H9 (cell line): ENCODE measurements around the gene LHFPL2. TPM values are rescaled to one million over a fixed set of nuclear protein-coding genes. Genes with fewer than 3 reads are reported as not detected.

ENCODE experiments used
- DNase-seq: peaks from one replicate; pipeline ENCODE4 v3.0.0-alpha.2; 2017
- H2AFZ ChIP-seq: one replicate; pipeline ENCODE4 v1.6.1; 2013; ENCODE audit warnings: mild to moderate bottlenecking, low read length, control low read depth, moderate library complexity
- H2AK5ac ChIP-seq: 2 replicates; pipeline ENCODE4 v1.6.1; 2013; ENCODE audit warnings: low read length, control low read depth, mixed read lengths; ENCODE audit not compliant: insufficient read length
- H2BK120ac ChIP-seq: one replicate; pipeline ENCODE4 v1.6.1; 2013; ENCODE audit warnings: low read depth, mild to moderate bottlenecking, low read length, control low read depth, inconsistent platforms; ENCODE audit not compliant: poor library complexity, severe bottlenecking
- H2BK12ac ChIP-seq: 2 replicates; pipeline ENCODE4 v1.6.1; 2013; ENCODE audit warnings: low read length, control low read depth, mixed read lengths, low read depth; ENCODE audit not compliant: insufficient read length
- H2BK15ac ChIP-seq: 2 replicates; pipeline ENCODE4 v1.6.1; 2013; ENCODE audit warnings: low read depth, low read length, control low read depth
- H2BK20ac ChIP-seq: one replicate; pipeline ENCODE4 v1.6.1; 2013; ENCODE audit warnings: low read depth, mild to moderate bottlenecking, low read length, control low read depth, inconsistent platforms; ENCODE audit not compliant: poor library complexity, severe bottlenecking
- H2BK5ac ChIP-seq: 2 replicates; pipeline ENCODE4 v1.6.1; 2013; ENCODE audit warnings: low read length, control low read depth, mixed read lengths; ENCODE audit not compliant: insufficient read length
- H3K14ac ChIP-seq: 2 replicates; pipeline ENCODE4 v1.6.1; 2013; ENCODE audit warnings: low read length, control low read depth; ENCODE audit not compliant: insufficient read depth
- H3K18ac ChIP-seq: 2 replicates; pipeline ENCODE4 v1.6.1; 2013; ENCODE audit warnings: low read depth, mild to moderate bottlenecking, mixed read lengths, low read length, control low read depth; ENCODE audit not compliant: insufficient read length
- H3K23ac ChIP-seq: 2 replicates; pipeline ENCODE4 v1.6.1; 2013; ENCODE audit warnings: low read length, control low read depth, mixed read lengths, low read depth; ENCODE audit not compliant: insufficient read length
- H3K23me2 ChIP-seq: 2 replicates; pipeline ENCODE4 v1.6.1; 2013; ENCODE audit warnings: low read depth, mild to moderate bottlenecking, mixed read lengths, low read length, control low read depth; ENCODE audit not compliant: insufficient read length, poor library complexity, severe bottlenecking
- H3K27ac ChIP-seq: 2 replicates; pipeline ENCODE4 v1.5.1; 2013; ENCODE audit warnings: low read length, control low read depth, mixed read lengths, low read depth; ENCODE audit not compliant: insufficient read length
- H3K27me3 ChIP-seq: 2 replicates; pipeline ENCODE4 v1.6.1; 2013; ENCODE audit warnings: low read length, control low read depth, inconsistent platforms; ENCODE audit not compliant: insufficient read depth
- H3K4ac ChIP-seq: 2 replicates; pipeline ENCODE4 v1.6.1; 2013; ENCODE audit warnings: low read depth, mild to moderate bottlenecking, control low read depth, inconsistent platforms, low read length, moderate library complexity
- H3K4me1 ChIP-seq: 2 replicates; pipeline ENCODE4 v1.6.1; 2013; ENCODE audit warnings: low read length, control low read depth, inconsistent platforms; ENCODE audit not compliant: insufficient read depth
- H3K4me2 ChIP-seq: 2 replicates; pipeline ENCODE4 v1.6.1; 2013; ENCODE audit warnings: low read length, control low read depth, mixed read lengths; ENCODE audit not compliant: insufficient read length, insufficient read depth
- H3K56ac ChIP-seq: 2 replicates; pipeline ENCODE4 v1.6.1; 2013; ENCODE audit warnings: low read depth, mild to moderate bottlenecking, mixed read lengths, low read length, control low read depth; ENCODE audit not compliant: insufficient read length
- H3K79me1 ChIP-seq: 2 replicates; pipeline ENCODE4 v1.6.1; 2013; ENCODE audit warnings: low read depth, mild to moderate bottlenecking, moderate library complexity, low read length, control low read depth, inconsistent platforms; ENCODE audit not compliant: insufficient read depth, poor library complexity, severe bottlenecking
- H3K79me2 ChIP-seq: 2 replicates; pipeline ENCODE4 v1.6.1; 2013; ENCODE audit warnings: low read length, control low read depth, inconsistent platforms; ENCODE audit not compliant: insufficient read depth
- H3K9ac ChIP-seq: 2 replicates; pipeline ENCODE4 v1.6.1; 2013; ENCODE audit warnings: low read length, control low read depth, mixed read lengths; ENCODE audit not compliant: insufficient read length; ENCODE audit errors: extremely low read depth
- H3K9me3 ChIP-seq: one replicate; pipeline ENCODE4 v1.6.1; 2013; ENCODE audit warnings: low read depth, low read length, inconsistent platforms; ENCODE audit not compliant: control insufficient read depth
- H3T11ph ChIP-seq: one replicate; pipeline ENCODE4 v1.6.1; 2013; ENCODE audit warnings: mild to moderate bottlenecking, low read length, control low read depth, inconsistent platforms
- H4K20me1 ChIP-seq: one replicate; pipeline ENCODE4 v1.6.1; 2013; ENCODE audit not compliant: control insufficient read depth, insufficient read length, insufficient read depth
- H4K5ac ChIP-seq: 2 replicates; pipeline ENCODE4 v1.6.1; 2013; ENCODE audit warnings: low read depth, mild to moderate bottlenecking, mixed read lengths, low read length, control low read depth; ENCODE audit not compliant: insufficient read length
- H4K8ac ChIP-seq: replicated peaks from 2 replicates; pipeline ENCODE4 v1.6.1; 2013; ENCODE audit warnings: low read length, control low read depth, mixed read lengths, low read depth; ENCODE audit not compliant: insufficient read length
- H4K91ac ChIP-seq: 2 replicates; pipeline ENCODE4 v1.6.1; 2013; ENCODE audit warnings: low read depth, mild to moderate bottlenecking, moderate library complexity, mixed read lengths, low read length, control low read depth; ENCODE audit not compliant: insufficient read length
- H3K27ac Mint-ChIP-seq, 3 experiments: 2 replicates in 2 of 3; 3 replicates in 1 of 3; pipeline ENCODE4 v1.8.0; 2020 to 2021; ENCODE audit warnings: mixed read lengths in 3 of 3, mild to moderate bottlenecking in 1 of 3, moderate library complexity in 1 of 3
- H3K27me3 Mint-ChIP-seq: 2 replicates; pipeline ENCODE4 v1.8.0; 2021; ENCODE audit warnings: low read depth, mild to moderate bottlenecking, moderate library complexity, mixed read lengths
- H3K36me3 Mint-ChIP-seq, 3 experiments: 2 replicates in 2 of 3; 3 replicates in 1 of 3; pipeline ENCODE4 v1.8.0; 2020 to 2021; ENCODE audit warnings: low read depth in 3 of 3, mixed read lengths in 3 of 3; ENCODE audit not compliant: insufficient read depth in 1 of 3
- H3K4me1 Mint-ChIP-seq, 2 experiments: 2 replicates each; pipeline ENCODE4 v1.8.0; 2020; ENCODE audit warnings: mixed read lengths in 2 of 2
- H3K4me3 Mint-ChIP-seq, 2 experiments: 2 replicates in 1 of 2; 3 replicates in 1 of 2; pipeline ENCODE4 v1.8.0; 2020 to 2021; ENCODE audit warnings: mild to moderate bottlenecking in 2 of 2, mixed read lengths in 2 of 2, moderate library complexity in 1 of 2
- H3K9me3 Mint-ChIP-seq, 2 experiments: 2 replicates in 1 of 2; 3 replicates in 1 of 2; pipeline ENCODE4 v1.8.0; 2020; ENCODE audit warnings: mild to moderate bottlenecking in 2 of 2, mixed read lengths in 2 of 2, moderate library complexity in 1 of 2
- CTCF ChIP-seq: fragments of 200-600 bp; sonication (generic); conservative IDR thresholded peaks from 3 replicates; pipeline ENCODE4 v1.8.0; 2021; ENCODE audit warnings: antibody characterized with exemption, mild to moderate bottlenecking
- WGBS: extraction: QIAGEN DNeasy Blood & Tissue Kit; methylation state at CpG from one replicate; pipeline ENCODE4 v1.1.7; 2013; ENCODE audit warnings: missing lambda C conversion rate, low lambda C conversion rate, mixed read lengths; ENCODE audit not compliant: insufficient read length; ENCODE audit errors: extremely low coverage; 5-methylcytosine and 5-hydroxymethylcytosine counted together
- total RNA-seq: library from RNA; stranded (reverse); gene quantifications from 2 replicates; pipeline ENCODE4 v1.2.1, GENCODE V29; 2021

The LHFPL2 gene
- total RNA-seq, 1 experiment from 2014 or later = 26.3 TPM

GRCh38 chr5:78543292-78543691 is 105.3 kb downstream of the LHFPL2 start:
- Histone ChIP-seq H3K27me3 (no peaks in the 10 kb centered on the region), H2BK12ac (no peak overlapping the region), H4K5ac (no peak overlapping the region), H2BK20ac (no peak overlapping the region), H3K4me1 (peaks cover 17% of the 10 kb centered on the region), H3K27ac (no peak overlapping the region), H3K4me2 (no peak overlapping the region), H3K79me2 (no peaks in the 10 kb centered on the region; the same call in 1 of the 2 replicates), H3K4ac (no peak overlapping the region), H2AK5ac (no peak overlapping the region), H2BK120ac (no peak overlapping the region), H3K18ac (no peak overlapping the region), H4K8ac (no peak overlapping the region), H3T11ph (no peak overlapping the region), H2BK5ac (no peak overlapping the region), H2AFZ (no peak overlapping the region), H3K14ac (no peak overlapping the region), H3K23ac (no peak overlapping the region), H3K23me2 (no peaks in the 10 kb centered on the region), H4K91ac (no peak overlapping the region), H2BK15ac (no peak overlapping the region), H3K79me1 (no peaks in the 10 kb centered on the region), H3K9ac (no peak overlapping the region), H3K9me3 (no peaks in the 10 kb centered on the region), H3K56ac (no peak overlapping the region), H4K20me1 (no peaks in the 10 kb centered on the region)
- no peak for TF ChIP-seq CTCF
- H3K36me3 Mint-ChIP-seq = peaks cover 0 to 15% (median 7%) of the 10 kb centered on the region in 3 experiments; a peak in 3 of 7 replicates
- H3K4me3 Mint-ChIP-seq = peak overlapping the region in 1 of 2 experiments; percentile 29; a peak in 2 of 5 replicates
- peaks cover 64 to 65% of the 10 kb centered on the region in 2 experiments for H3K4me1 Mint-ChIP-seq
- H3K9me3 Mint-ChIP-seq = no peaks in the 10 kb centered on the region
- peak; percentile 35 for DNase-seq
- no CpG with 5 or more reads among the region's 4 CpGs for WGBS
- H3K27me3 Mint-ChIP-seq = no peaks in the 10 kb centered on the region
- peak overlapping the region; percentile 14 to 93 (median 89); a peak in 5 of 7 replicates for H3K27ac Mint-ChIP-seq
